ENCODE results near the gene SRPRB. TPM values are rescaled to one million over a fixed set of nuclear protein-coding genes. Genes with fewer than 3 reads are reported as not detected.

Gene SRPRB
- total and polyA plus RNA-seq, 3 experiments from 2014 or later = 60.0 to 129 (median 128) TPM

DNA sequence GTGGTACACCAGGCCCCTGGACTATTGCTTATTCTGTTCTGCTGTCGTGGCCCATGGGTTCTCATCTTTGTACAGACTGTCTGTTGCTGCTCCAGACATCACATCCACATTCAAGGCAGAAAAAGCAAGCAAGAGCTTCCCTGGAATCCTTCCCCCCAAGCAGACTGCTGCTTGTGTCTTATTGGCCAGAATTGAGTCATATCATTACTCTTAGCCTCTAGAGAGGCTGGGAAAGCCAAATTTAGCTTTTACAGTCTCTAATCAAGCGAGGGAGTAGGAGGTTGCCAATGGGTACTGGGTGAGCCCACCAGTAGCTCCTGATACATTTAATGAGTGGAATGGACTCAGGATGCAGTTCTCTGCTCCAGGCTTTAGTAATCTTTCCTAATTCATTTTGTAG is 50.7 kb downstream of the SRPRB start:
- Histone ChIP-seq H3K9me3 (ENCODE audit: low read length) (no peaks in the 10 kb centered on the region), H3K27ac (ENCODE audit: low read depth, low read length) (no peak overlapping the region), H3K4me1 (ENCODE audit: insufficient read depth, low read length) (no peaks in the 10 kb centered on the region), H3K4me3 (ENCODE audit: low read length) (no peak overlapping the region), H3K36me3 (ENCODE audit: insufficient read depth, low read length) (no peaks in the 10 kb centered on the region), H3K27me3 (ENCODE audit: insufficient read depth, low read length, poor library complexity, severe bottlenecking) (no peaks in the 10 kb centered on the region)
- no peak for DNase-seq
- H3K4me1 Mint-ChIP-seq = no peaks in the 10 kb centered on the region
- H3K27me3 Mint-ChIP-seq = no peaks in the 10 kb centered on the region
- H3K36me3 Mint-ChIP-seq = no peaks in the 10 kb centered on the region
- H3K27ac Mint-ChIP-seq = no peak overlapping the region
- CTCF ChIA-PET = no interaction called here
- no peak overlapping the region for H3K4me3 Mint-ChIP-seq
- H3K9me3 Mint-ChIP-seq = no peaks in the 10 kb centered on the region
- POLR2A ChIA-PET = no interaction called here

DNA sequence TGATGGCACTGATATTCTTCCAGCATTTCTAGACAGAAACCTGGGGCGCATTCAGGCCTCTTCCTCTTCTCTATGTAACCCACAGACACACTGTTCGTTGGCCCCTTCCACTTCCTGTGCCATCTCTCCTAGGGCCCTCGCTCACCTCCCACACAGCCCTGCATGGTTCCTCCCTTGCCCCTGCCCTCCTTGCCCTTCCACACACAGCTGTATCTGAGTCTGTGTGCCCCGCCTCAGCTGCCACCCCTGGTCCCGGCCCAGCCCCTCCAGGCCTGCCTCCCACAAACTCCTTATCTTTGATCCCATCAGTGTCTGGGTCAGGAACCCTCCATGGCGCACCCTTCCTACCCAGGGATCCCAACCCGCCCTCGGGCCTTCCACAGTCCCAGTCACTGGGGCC is 52.2 kb downstream of the SRPRB start:
- Mint-ChIP-seq H3K27me3 (peaks cover 0 to 2% of the 10 kb centered on the region in 2 donors), H3K9me3 (no peaks in the 10 kb centered on the region), H3K4me1 (no peaks in the 10 kb centered on the region), H3K4me3 (no peak overlapping the region), H3K36me3 (no peaks in the 10 kb centered on the region), H3K27ac (peak overlapping the region in 1 of 8 donors; percentile 84)
- Histone ChIP-seq H3K4me3 (ENCODE audit: low read length) (no peak overlapping the region), H3K4me1 (ENCODE audit: insufficient read depth, low read length) (no peaks in the 10 kb centered on the region), H3K27ac (ENCODE audit: low read depth, low read length) (no peak overlapping the region), H3K36me3 (ENCODE audit: insufficient read depth, low read length) (no peaks in the 10 kb centered on the region), H3K9me3 (ENCODE audit: low read length) (no peaks in the 10 kb centered on the region), H3K27me3 (ENCODE audit: insufficient read depth, low read length, poor library complexity, severe bottlenecking) (no peaks in the 10 kb centered on the region)
- no peak for DNase-seq
- CTCF ChIA-PET = no interaction called here
- POLR2A ChIA-PET = no interaction called here

DNA sequence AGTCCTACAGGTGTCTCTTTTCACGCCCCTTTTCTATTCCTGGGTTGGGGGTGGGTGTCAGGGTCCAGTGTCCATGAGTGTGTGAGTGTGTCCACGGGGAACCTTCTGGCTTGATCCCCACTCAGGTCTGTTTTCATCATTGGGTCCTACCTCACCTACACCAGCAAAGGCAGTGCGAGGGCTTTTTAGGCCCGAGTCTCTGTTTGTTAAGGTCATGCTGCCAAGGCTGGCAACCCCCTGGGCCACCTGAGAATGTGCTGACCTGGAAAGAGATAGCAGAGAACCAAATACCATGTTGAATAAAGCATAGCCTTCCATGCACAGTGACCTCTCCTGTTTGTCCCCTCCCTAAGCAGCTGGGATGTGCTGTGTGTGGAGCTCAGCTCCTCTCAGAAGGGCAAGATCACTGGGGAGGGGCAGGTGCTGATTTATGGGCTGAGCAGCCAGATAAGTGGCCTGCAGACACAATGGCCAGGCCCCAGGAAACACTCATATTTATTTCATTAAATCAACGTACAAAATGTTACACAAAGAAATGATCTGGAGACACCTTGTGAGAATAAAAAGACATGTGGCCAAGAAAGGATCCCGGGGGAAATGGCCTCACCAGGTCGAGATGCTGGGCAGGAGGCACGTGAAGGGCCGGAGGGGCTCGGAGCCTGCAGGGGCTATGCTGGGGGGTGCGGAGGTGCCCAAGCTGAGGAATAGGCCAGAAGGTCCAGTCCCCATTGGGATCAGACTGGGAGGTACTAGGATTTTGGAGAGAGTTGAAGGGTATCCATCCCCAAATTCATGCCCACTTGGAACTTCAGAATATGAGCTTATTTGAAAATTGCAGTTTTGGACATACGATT is 54.0 kb downstream of the SRPRB start:
- Mint-ChIP-seq H3K36me3 (no peaks in the 10 kb centered on the region), H3K4me3 (no peak overlapping the region), H3K27me3 (peaks cover 0 to 2% of the 10 kb centered on the region in 2 donors), H3K9me3 (no peaks in the 10 kb centered on the region), H3K4me1 (no peaks in the 10 kb centered on the region), H3K27ac (peak overlapping the region in 1 of 8 donors; percentile 55)
- DNase-seq = no peak
- Histone ChIP-seq H3K36me3 (ENCODE audit: insufficient read depth, low read length) (no peaks in the 10 kb centered on the region), H3K4me3 (ENCODE audit: low read length) (no peak overlapping the region), H3K4me1 (ENCODE audit: insufficient read depth, low read length) (no peaks in the 10 kb centered on the region), H3K27ac (ENCODE audit: low read depth, low read length) (no peak overlapping the region), H3K9me3 (ENCODE audit: low read length) (no peaks in the 10 kb centered on the region), H3K27me3 (ENCODE audit: insufficient read depth, low read length, poor library complexity, severe bottlenecking) (no peaks in the 10 kb centered on the region)
- POLR2A ChIA-PET = no interaction called here
- CTCF ChIA-PET = no interaction called here

DNA sequence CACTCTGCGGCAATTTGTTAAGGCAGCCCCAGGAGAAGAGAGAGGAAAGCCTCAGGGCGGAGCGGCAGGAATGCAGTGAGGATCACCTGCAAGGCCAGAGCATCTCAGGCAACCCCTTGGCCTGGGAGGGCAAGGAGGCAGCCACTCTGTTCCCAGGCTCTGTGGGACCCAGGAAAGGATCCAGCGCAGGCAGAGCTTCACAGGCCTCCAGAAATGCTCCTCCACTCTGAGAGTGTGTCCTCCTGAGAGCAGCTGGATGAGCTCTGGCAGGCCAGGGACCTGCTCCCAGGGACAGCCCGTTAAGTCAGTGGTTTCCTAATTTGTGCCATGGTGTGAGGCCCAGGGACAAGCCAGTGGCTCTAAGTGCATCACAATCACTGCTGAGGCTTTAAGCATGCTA is 54.9 kb downstream of the SRPRB start:
- H3K36me3 Mint-ChIP-seq = no peaks in the 10 kb centered on the region
- Histone ChIP-seq H3K9me3 (ENCODE audit: low read length) (no peaks in the 10 kb centered on the region), H3K4me3 (ENCODE audit: low read length) (no peak overlapping the region), H3K36me3 (ENCODE audit: insufficient read depth, low read length) (no peaks in the 10 kb centered on the region), H3K4me1 (ENCODE audit: insufficient read depth, low read length) (no peaks in the 10 kb centered on the region), H3K27me3 (ENCODE audit: insufficient read depth, low read length, poor library complexity, severe bottlenecking) (no peaks in the 10 kb centered on the region), H3K27ac (ENCODE audit: low read depth, low read length) (no peak overlapping the region)
- no peak overlapping the region for H3K4me3 Mint-ChIP-seq
- H3K27ac Mint-ChIP-seq = no peak overlapping the region
- H3K9me3 Mint-ChIP-seq = no peaks in the 10 kb centered on the region
- DNase-seq = no peak
- H3K4me1 Mint-ChIP-seq = no peaks in the 10 kb centered on the region
- ChIA-PET CTCF (no interaction called here), POLR2A (no interaction called here)
- H3K27me3 Mint-ChIP-seq = peaks cover 0 to 2% of the 10 kb centered on the region in 2 donors

DNA sequence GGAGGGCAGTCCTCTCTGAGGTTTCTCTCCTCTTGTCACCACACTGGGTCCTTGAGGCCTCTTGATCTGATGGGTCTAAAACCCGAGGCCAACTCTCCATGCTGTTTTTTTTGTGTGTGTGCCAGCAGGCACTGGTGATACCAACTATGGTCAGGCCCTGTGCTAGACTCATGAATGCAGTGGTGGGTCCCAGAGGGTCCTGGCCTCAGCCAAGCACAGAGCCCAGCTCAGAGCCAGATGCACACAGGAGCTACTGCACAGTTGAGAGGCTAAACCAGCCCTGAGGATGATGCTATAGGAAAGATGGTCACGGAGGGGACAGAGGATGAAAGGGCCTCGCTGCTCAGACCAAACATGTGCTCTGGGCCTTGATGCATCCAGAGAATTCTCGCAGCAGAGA is 56.5 kb downstream of the SRPRB start:
- Histone ChIP-seq H3K27ac (ENCODE audit: low read depth, low read length) (no peak overlapping the region), H3K4me1 (ENCODE audit: insufficient read depth, low read length) (no peaks in the 10 kb centered on the region), H3K27me3 (ENCODE audit: insufficient read depth, low read length, poor library complexity, severe bottlenecking) (no peaks in the 10 kb centered on the region), H3K36me3 (ENCODE audit: insufficient read depth, low read length) (no peaks in the 10 kb centered on the region), H3K9me3 (ENCODE audit: low read length) (no peaks in the 10 kb centered on the region), H3K4me3 (ENCODE audit: low read length) (no peak overlapping the region)
- Mint-ChIP-seq H3K27ac (peak overlapping the region in 1 of 8 donors; percentile 67), H3K4me3 (no peak overlapping the region), H3K9me3 (no peaks in the 10 kb centered on the region), H3K4me1 (no peaks in the 10 kb centered on the region), H3K36me3 (no peaks in the 10 kb centered on the region), H3K27me3 (peaks cover 3 to 6% of the 10 kb centered on the region in 2 donors)
- ChIA-PET CTCF (no interaction called here), POLR2A (no interaction called here)
- no peak for DNase-seq

DNA sequence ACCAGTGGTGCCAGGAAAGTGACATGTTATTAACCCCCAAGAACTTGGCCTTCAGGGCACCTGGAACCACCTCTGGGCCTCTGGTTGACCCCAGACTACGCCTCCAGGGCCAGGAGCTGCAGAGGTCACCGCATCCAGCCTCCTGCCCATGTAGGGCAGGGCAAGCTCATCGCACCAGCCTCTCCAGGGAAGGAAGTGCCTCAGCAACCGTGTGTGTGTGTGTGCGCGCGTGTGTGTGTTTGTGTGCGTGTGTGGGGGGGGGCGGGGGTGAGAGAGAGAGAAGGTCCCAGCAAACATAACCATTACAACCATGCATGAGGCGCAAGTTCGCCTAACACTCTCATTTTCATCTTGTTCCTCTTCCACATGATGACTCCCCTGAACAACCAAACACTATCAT is 58.3 kb downstream of the SRPRB start:
- H3K4me3 ChIP-seq (ENCODE audit: low read length) = no peak overlapping the region
- Mint-ChIP-seq H3K27ac (no peak overlapping the region), H3K36me3 (no peaks in the 10 kb centered on the region), H3K27me3 (peaks cover 6 to 10% of the 10 kb centered on the region in 2 donors), H3K4me1 (no peaks in the 10 kb centered on the region), H3K4me3 (no peak overlapping the region), H3K9me3 (no peaks in the 10 kb centered on the region)
- H3K4me1 ChIP-seq (ENCODE audit: insufficient read depth, low read length) = no peaks in the 10 kb centered on the region
- no peak for DNase-seq
- ChIA-PET CTCF (no interaction called here), POLR2A (no interaction called here)
- H3K36me3 ChIP-seq (ENCODE audit: insufficient read depth, low read length) = no peaks in the 10 kb centered on the region
- no peak overlapping the region for H3K27ac ChIP-seq (ENCODE audit: low read depth, low read length)
- no peaks in the 10 kb centered on the region for H3K9me3 ChIP-seq (ENCODE audit: low read length)
- no peaks in the 10 kb centered on the region for H3K27me3 ChIP-seq (ENCODE audit: insufficient read depth, low read length, poor library complexity, severe bottlenecking)

DNA sequence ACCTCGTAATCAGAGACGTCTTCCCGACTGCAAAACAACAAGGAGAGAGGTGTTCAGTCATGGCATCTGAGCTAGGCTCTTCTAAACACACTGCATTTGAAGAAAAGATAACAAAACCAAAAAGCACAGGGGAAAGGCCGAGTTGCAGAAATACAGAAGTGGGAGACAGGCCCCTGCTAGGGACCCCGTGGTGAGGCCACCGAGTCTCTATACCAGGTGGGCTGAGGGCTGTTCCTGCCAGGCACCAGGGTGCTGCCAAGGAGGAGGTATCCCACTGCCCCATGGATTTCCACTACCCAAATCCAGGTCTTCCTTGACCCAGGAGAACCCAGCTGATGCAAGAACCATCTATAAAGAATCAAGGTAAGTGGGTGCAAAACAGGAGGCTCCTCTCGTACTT is 59.0 kb downstream of the SRPRB start:
- no peak for DNase-seq
- H3K4me1 Mint-ChIP-seq = no peaks in the 10 kb centered on the region
- Histone ChIP-seq H3K4me1 (ENCODE audit: insufficient read depth, low read length) (no peaks in the 10 kb centered on the region), H3K27ac (ENCODE audit: low read depth, low read length) (no peak overlapping the region), H3K27me3 (ENCODE audit: insufficient read depth, low read length, poor library complexity, severe bottlenecking) (no peaks in the 10 kb centered on the region), H3K36me3 (ENCODE audit: insufficient read depth, low read length) (no peaks in the 10 kb centered on the region), H3K4me3 (ENCODE audit: low read length) (no peak overlapping the region), H3K9me3 (ENCODE audit: low read length) (no peaks in the 10 kb centered on the region)
- POLR2A ChIA-PET = no interaction called here
- peaks cover 0 to 3% (median 0%) of the 10 kb centered on the region in 3 donors for H3K36me3 Mint-ChIP-seq
- CTCF ChIA-PET = no interaction called here
- H3K27me3 Mint-ChIP-seq = peaks cover 10 to 14% of the 10 kb centered on the region in 2 donors
- no peak overlapping the region for H3K27ac Mint-ChIP-seq
- H3K4me3 Mint-ChIP-seq = no peak overlapping the region
- H3K9me3 Mint-ChIP-seq = no peaks in the 10 kb centered on the region

DNA sequence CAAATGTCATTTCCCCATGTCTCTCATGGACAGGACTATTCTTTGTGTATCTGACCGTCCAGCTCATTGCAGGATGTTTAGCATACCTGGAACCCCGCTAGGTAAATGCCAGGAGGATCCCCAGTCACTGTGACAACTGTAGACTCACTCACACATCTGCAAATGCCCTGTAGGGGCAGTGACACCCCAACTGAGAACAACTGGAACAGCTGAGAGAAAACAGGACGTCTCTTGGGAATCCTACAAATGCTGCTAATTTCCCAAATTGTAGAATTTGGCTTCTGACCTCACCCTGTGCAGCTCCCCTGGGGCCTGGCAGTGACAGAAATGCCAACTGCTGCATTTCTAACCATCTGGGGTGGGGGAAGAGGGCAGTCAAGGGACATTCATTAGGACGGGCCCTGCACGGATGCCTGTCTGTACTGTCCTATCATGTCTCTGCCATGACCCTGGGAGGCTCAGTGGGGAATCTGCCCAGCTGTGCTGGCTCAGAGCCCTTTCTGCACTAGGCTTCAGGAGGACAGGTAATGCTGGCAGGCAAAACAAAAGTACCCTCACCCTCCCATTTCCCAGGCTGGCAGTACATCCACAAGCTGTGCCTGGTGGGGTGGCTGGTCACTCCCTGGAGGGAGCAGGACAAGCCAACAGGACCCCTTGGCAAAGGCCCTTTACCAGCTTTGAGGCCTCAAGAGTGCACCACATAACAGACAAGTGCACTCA is 59.7 kb downstream of the SRPRB start:
- peaks cover 0 to 3% (median 0%) of the 10 kb centered on the region in 3 donors for H3K36me3 Mint-ChIP-seq
- no peak overlapping the region for H3K27ac ChIP-seq (ENCODE audit: low read depth, low read length)
- H3K4me3 ChIP-seq (ENCODE audit: low read length) = no peak overlapping the region
- H3K27me3 ChIP-seq (ENCODE audit: insufficient read depth, low read length, poor library complexity, severe bottlenecking) = no peaks in the 10 kb centered on the region
- no peaks in the 10 kb centered on the region for H3K9me3 ChIP-seq (ENCODE audit: low read length)
- H3K4me1 Mint-ChIP-seq = no peaks in the 10 kb centered on the region
- no peak overlapping the region for H3K4me3 Mint-ChIP-seq
- POLR2A ChIA-PET = no interaction called here
- no peaks in the 10 kb centered on the region for H3K9me3 Mint-ChIP-seq
- CTCF ChIA-PET = no interaction called here
- no peaks in the 10 kb centered on the region for H3K36me3 ChIP-seq (ENCODE audit: insufficient read depth, low read length)
- DNase-seq = no peak
- no peaks in the 10 kb centered on the region for H3K4me1 ChIP-seq (ENCODE audit: insufficient read depth, low read length)
- peaks cover 10 to 15% of the 10 kb centered on the region in 2 donors for H3K27me3 Mint-ChIP-seq
- H3K27ac Mint-ChIP-seq = no peak overlapping the region
